H1 (cell line): ENCODE measurements around the gene PAQR5. TPM values are rescaled to one million over a fixed set of nuclear protein-coding genes. Genes with fewer than 3 reads are reported as not detected.

Source experiments
- CTCF ChIA-PET: fragments of 300-600 bp; sonication (Branson Sonifier 250); formaldehyde crosslinking; loops from one replicate; lab custom pipeline; 2021; ENCODE audit not compliant: partially characterized antibody; lab: Charles Lee
- POLR2A ChIA-PET: fragments of 300-600 bp; sonication (Branson Sonifier 250); formaldehyde crosslinking; loops from one replicate; lab custom pipeline; 2021; ENCODE audit warnings: inconsistent platforms; ENCODE audit not compliant: partially characterized antibody; lab: Charles Lee
- DNase-seq, 2 experiments: peaks; one replicate each; pipeline versions ENCODE4 v3.0.0 to v3.0.0-alpha.2; 2010 to 2022; ENCODE audit warnings: low spot score in 2 of 2, low read depth in 1 of 2, mixed read lengths in 1 of 2
- FAIRE-seq: peaks from 2 replicates; lab custom pipeline; 2011; peaks lifted over from hg19 to GRCh38; lab: Jason Lieb, UNC
- H2AFZ ChIP-seq: 2 replicates; pipeline ENCODE4 v1.8.1; 2012; ENCODE audit warnings: low read length, inconsistent platforms
- H2AK5ac ChIP-seq: 2 replicates; pipeline ENCODE4 v1.6.1; 2013; ENCODE audit warnings: low read depth, low read length
- H2BK120ac ChIP-seq: replicated peaks from 2 replicates; pipeline ENCODE3; 2013; ENCODE audit warnings: low read depth, low read length, inconsistent platforms
- H2BK12ac ChIP-seq: 2 replicates; pipeline ENCODE4 v1.6.1; 2013; ENCODE audit warnings: low read depth, low read length
- H2BK15ac ChIP-seq: 2 replicates; pipeline ENCODE4 v1.6.1; 2013; ENCODE audit warnings: low read length
- H2BK20ac ChIP-seq: 2 replicates; pipeline ENCODE4 v1.6.1; 2013; ENCODE audit warnings: low read length
- H2BK5ac ChIP-seq: 2 replicates; pipeline ENCODE4 v1.6.1; 2013; ENCODE audit warnings: low read depth, low read length
- H3K14ac ChIP-seq: 2 replicates; pipeline ENCODE4 v1.6.1; 2013; ENCODE audit warnings: inconsistent platforms; ENCODE audit not compliant: insufficient read length
- H3K18ac ChIP-seq: 2 replicates; pipeline ENCODE4 v1.6.1; 2013; ENCODE audit warnings: low read length; ENCODE audit errors: extremely low read depth
- H3K23ac ChIP-seq: 2 replicates; pipeline ENCODE4 v1.6.1; 2013; ENCODE audit warnings: inconsistent platforms; ENCODE audit not compliant: insufficient read length
- H3K23me2 ChIP-seq: 2 replicates; pipeline ENCODE4 v1.6.1; 2013; ENCODE audit warnings: low read depth, low read length
- H3K27ac ChIP-seq: 2 replicates; pipeline ENCODE4 v1.6.1; 2011; ENCODE audit warnings: low read depth, low read length, inconsistent platforms
- H3K27me3 ChIP-seq, 4 experiments: replicated peaks in 1 of 4; 1 replicate in 1 of 4; 2 replicates in 3 of 4; pipeline versions ENCODE4 v1.6.1 to v1.8.1; 2011 to 2013; ENCODE audit warnings: low read length in 3 of 4, mild to moderate bottlenecking in 3 of 4, inconsistent platforms in 2 of 4, mixed read lengths in 2 of 4, moderate library complexity in 1 of 4; ENCODE audit not compliant: control insufficient read depth in 3 of 4, insufficient read depth in 3 of 4; ENCODE audit errors: extremely low read depth in 1 of 4
- H3K36me3 ChIP-seq, 4 experiments: 2 replicates each; pipeline versions ENCODE4 v1.6.1 to v1.8.1; 2011 to 2013; ENCODE audit warnings: mild to moderate bottlenecking in 4 of 4, low read length in 3 of 4, moderate library complexity in 2 of 4, control low read depth in 1 of 4, inconsistent platforms in 1 of 4; ENCODE audit not compliant: insufficient read depth in 4 of 4, control insufficient read depth in 2 of 4
- H3K4ac ChIP-seq: replicated peaks from 2 replicates; pipeline ENCODE3; 2013; ENCODE audit warnings: low read length, low read depth, mixed read lengths, inconsistent platforms; ENCODE audit not compliant: insufficient read length
- H3K4me1 ChIP-seq, 4 experiments: replicated peaks in 1 of 4; 1 replicate in 1 of 4; 2 replicates in 3 of 4; pipeline versions ENCODE4 v1.6.1 to v1.8.1; 2011 to 2013; ENCODE audit warnings: low read length in 3 of 4, inconsistent platforms in 2 of 4, mixed read lengths in 1 of 4; ENCODE audit not compliant: insufficient read depth in 4 of 4, control insufficient read depth in 3 of 4
- H3K4me2 ChIP-seq, 2 experiments: 2 replicates each; pipeline versions ENCODE4 v1.6.1 to v1.8.1; 2011 to 2013; ENCODE audit warnings: low read depth in 2 of 2, low read length in 2 of 2, control low read depth in 1 of 2, inconsistent platforms in 1 of 2, mild to moderate bottlenecking in 1 of 2; ENCODE audit not compliant: insufficient read depth in 1 of 2
- H3K4me3 ChIP-seq, 4 experiments: fragments of 200-600, 300-600 bp in 1 of 4; sonication (generic), shearing (Covaris generic), sonication (Bioruptor Twin) in 1 of 4; 2 replicates each; pipeline versions ENCODE4 v1.5.1 to v1.8.1; 2011 to 2016; ENCODE audit warnings: low read length in 4 of 4, low read depth in 3 of 4, control low read depth in 2 of 4, inconsistent platforms in 2 of 4, mild to moderate bottlenecking in 2 of 4, mixed read lengths in 1 of 4, moderate library complexity in 1 of 4; ENCODE audit not compliant: insufficient read depth in 2 of 4; ENCODE audit errors: extremely low read depth in 1 of 4
- H3K56ac ChIP-seq: replicated peaks from 2 replicates; pipeline ENCODE3; 2013; ENCODE audit warnings: low read depth, mild to moderate bottlenecking, mixed read lengths, low read length, inconsistent platforms; ENCODE audit not compliant: insufficient read length
- H3K79me1 ChIP-seq: 2 replicates; pipeline ENCODE4 v1.6.1; 2013; ENCODE audit warnings: low read depth, low read length, control low read depth
- H3K79me2 ChIP-seq, 2 experiments: 2 replicates each; pipeline versions ENCODE4 v1.6.1 to v1.8.1; 2012 to 2013; ENCODE audit warnings: low read length in 2 of 2, mild to moderate bottlenecking in 2 of 2, inconsistent platforms in 1 of 2; ENCODE audit not compliant: insufficient read depth in 2 of 2, control insufficient read depth in 1 of 2
- H3K9ac ChIP-seq, 4 experiments: replicated peaks in 1 of 4; 1 replicate in 1 of 4; 2 replicates in 3 of 4; pipeline versions ENCODE4 v1.6.1 to v1.8.1; 2011 to 2013; ENCODE audit warnings: low read depth in 3 of 4, low read length in 3 of 4, control low read depth in 2 of 4, mild to moderate bottlenecking in 2 of 4, moderate library complexity in 2 of 4, inconsistent platforms in 1 of 4; ENCODE audit errors: extremely low read depth in 1 of 4
- H3K9me3 ChIP-seq, 2 experiments: 2 replicates each; pipeline versions ENCODE4 v1.6.1 to v1.8.1; 2012 to 2013; ENCODE audit warnings: mild to moderate bottlenecking in 2 of 2, moderate library complexity in 2 of 2, control low read depth in 1 of 2, inconsistent platforms in 1 of 2, low read depth in 1 of 2, low read length in 1 of 2, mixed read lengths in 1 of 2; ENCODE audit not compliant: insufficient read depth in 2 of 2
- H4K20me1 ChIP-seq, 2 experiments: replicated peaks in 1 of 2; 2 replicates each; pipeline versions ENCODE3 to v1.8.1; 2011 to 2013; ENCODE audit warnings: inconsistent platforms in 2 of 2, low read length in 2 of 2, mild to moderate bottlenecking in 1 of 2; ENCODE audit not compliant: insufficient read depth in 2 of 2, control insufficient read depth in 1 of 2
- H4K5ac ChIP-seq: 2 replicates; pipeline ENCODE4 v1.6.1; 2013; ENCODE audit warnings: low read length, low read depth, mixed read lengths, inconsistent platforms; ENCODE audit not compliant: insufficient read length
- H4K8ac ChIP-seq: 2 replicates; pipeline ENCODE4 v1.8.0; 2013; ENCODE audit warnings: mild to moderate bottlenecking, moderate library complexity, low read length, inconsistent platforms; ENCODE audit not compliant: insufficient read depth; ENCODE audit errors: extremely low read depth
- H4K91ac ChIP-seq: replicated peaks from 2 replicates; pipeline ENCODE3; 2013; ENCODE audit warnings: low read length, mixed read lengths, inconsistent platforms; ENCODE audit not compliant: insufficient read length
- BCL11A ChIP-seq, 2 experiments: IDR thresholded peaks; one replicate each; pipeline ENCODE4 v1.6.1; 2011; ENCODE audit warnings: low read depth in 2 of 2, low read length in 2 of 2, mild to moderate bottlenecking in 2 of 2
- EZH2 ChIP-seq: fragments of 200-600 bp; sonication (generic); IDR thresholded peaks from 2 replicates; pipeline ENCODE4 v1.7.1; 2012; ENCODE audit warnings: low read depth, mild to moderate bottlenecking, moderate library complexity, low read length, inconsistent platforms; ENCODE audit not compliant: severe bottlenecking
- FOSL1 ChIP-seq: IDR thresholded peaks from 2 replicates; pipeline ENCODE4 v1.6.1; 2011; ENCODE audit warnings: mild to moderate bottlenecking, low read depth, low read length, moderate library complexity; ENCODE audit not compliant: insufficient read depth
- NANOG ChIP-seq: IDR thresholded peaks from 2 replicates; pipeline ENCODE4 v1.6.1; 2011; ENCODE audit warnings: low read length, low read depth, mild to moderate bottlenecking, inconsistent platforms; ENCODE audit not compliant: insufficient read depth, poor library complexity, severe bottlenecking
- RFX5 ChIP-seq: IDR thresholded peaks from 2 replicates; pipeline ENCODE4 v1.6.1; 2011; ENCODE audit warnings: low read depth, low read length, improper control_type of control experiment, borderline replicate concordance
- SAP30 ChIP-seq: fragments of 300-600 bp; sonication (generic); IDR thresholded peaks from 2 replicates; pipeline ENCODE4 v1.7.1; 2012; ENCODE audit warnings: low read length, moderate library complexity, mild to moderate bottlenecking, inconsistent platforms; ENCODE audit not compliant: insufficient read depth, insufficient replicate concordance
- SIN3A ChIP-seq, 2 experiments: IDR thresholded peaks in 1 of 2; conservative IDR thresholded peaks in 1 of 2; 2 replicates each; pipeline ENCODE4 v1.6.1; 2011 to 2012; ENCODE audit warnings: low read length in 2 of 2, improper control_type of control experiment in 1 of 2, low read depth in 1 of 2, mild to moderate bottlenecking in 1 of 2
- SIRT6 ChIP-seq: IDR thresholded peaks from one replicate; pipeline ENCODE4 v1.7.1; 2012; ENCODE audit warnings: low read length, inconsistent platforms
- SP2 ChIP-seq: IDR thresholded peaks from 2 replicates; pipeline ENCODE4 v1.6.1; 2012; ENCODE audit warnings: mild to moderate bottlenecking, low read length, inconsistent platforms
- SRF ChIP-seq: IDR thresholded peaks from 2 replicates; pipeline ENCODE4 v1.6.1; 2011; ENCODE audit warnings: mild to moderate bottlenecking, low read depth, low read length, moderate library complexity
- TEAD4 ChIP-seq: IDR thresholded peaks from 2 replicates; pipeline ENCODE4 v1.6.1; 2012; ENCODE audit warnings: low read depth, low read length, inconsistent platforms, mixed read lengths
- USF2 ChIP-seq: IDR thresholded peaks from 2 replicates; pipeline ENCODE4 v1.6.1; 2011; ENCODE audit warnings: low read length, improper control_type of control experiment
- WGBS, 2 experiments: shearing (Covaris generic) in 1 of 2; methylation state at CpG; one replicate each; pipeline versions ENCODE4 v1.1.6 to v1.1.7; 2013 to 2015; ENCODE audit warnings: low lambda C conversion rate in 2 of 2, mixed read lengths in 2 of 2, inconsistent platforms in 1 of 2, low coverage in 1 of 2, missing lambda C conversion rate in 1 of 2; ENCODE audit not compliant: insufficient replicate concordance in 2 of 2, insufficient coverage in 1 of 2, insufficient read length in 1 of 2; ENCODE audit errors: extremely low coverage in 1 of 2, missing lambda C conversion rate in 1 of 2; 5-methylcytosine and 5-hydroxymethylcytosine counted together
- polyA plus RNA-seq, 7 experiments: library from polyadenylated mRNA; depleted of rRNA in 3 of 7; stranded (reverse) in 5 of 7; unstranded in 2 of 7; fragments of >200 nt in 5 of 7; fragments of 200-250 nt in 2 of 7; gene quantifications; 1 replicate in 5 of 7; 2 replicates in 1 of 7; 4 replicates in 1 of 7; pipeline versions ENCODE4 v1.2.1 to v1.2.3, GENCODE V29; 2011 to 2013; ENCODE audit warnings: missing spikeins in 2 of 7, mixed read lengths in 2 of 7
- total RNA-seq: library from RNA; stranded (reverse); fragmentation: NEBNext Ultra II Directional; extraction: Animal tissue kit (Norgen Biotek cat#: 25700); gene quantifications from 2 replicates; pipeline ENCODE4 v1.2.1, GENCODE V29; 2021

Gene PAQR5
- total and polyA plus RNA-seq, 2 of the 8 experiments (the other 6 are each of a cell fraction or from before 2014, with no cell fraction given) = 8.7 to 18.1 TPM

GRCh38 chr15:69408841-69409240 lies 110.1 kb downstream of the PAQR5 start:
- Histone ChIP-seq H3K23me2 (peaks cover 1% of the 10 kb centered on the region; the same call in 1 of the 2 replicates), H2BK12ac (no peak overlapping the region), H3K14ac (no peak overlapping the region), H3K4me2 (no peak overlapping the region), H3K4me1 (peaks cover 0 to under 1% (median 0%) of the 10 kb centered on the region in 4 experiments; a peak in 1 of 7 replicates), H3K23ac (no peak overlapping the region), H2BK120ac (no peak overlapping the region), H3K9me3 (no peaks in the 10 kb centered on the region), H3K27ac (no peak overlapping the region), H3K79me2 (no peaks in the 10 kb centered on the region), H3K56ac (no peak overlapping the region), H3K4ac (no peak overlapping the region), H4K20me1 (no peaks in the 10 kb centered on the region), H2BK15ac (no peak overlapping the region), H4K8ac (no peak overlapping the region), H3K36me3 (no peaks in the 10 kb centered on the region), H3K18ac (no peak overlapping the region), H2BK20ac (no peak overlapping the region), H3K9ac (no peak overlapping the region), H2AFZ (no peak overlapping the region), H2BK5ac (no peak overlapping the region), H4K5ac (no peak overlapping the region), H3K4me3 (no peak overlapping the region), H3K79me1 (no peaks in the 10 kb centered on the region), H2AK5ac (no peak overlapping the region), H4K91ac (no peak overlapping the region), H3K27me3 (no peaks in the 10 kb centered on the region)
- WGBS, 2 experiments = 72% methylated on average over 3 of the region's 3 CpGs; no CpG with 5 or more reads in 1 of the 2 experiments
- DNase-seq (no peak), FAIRE-seq (no peak)
- ChIA-PET CTCF (interaction anchor here (0.6 to 6.8 kb wide), 7 partner anchors 9 to 597 kb away, joined by 3 to 32 read pairs (median 3); no protein-coding TSS in a partner anchor), POLR2A (interaction anchor here (1.2 to 1.5 kb wide), 2 partner anchors 9 to 44 kb away, joined by 3 to 5 read pairs; partner anchors contain the start of gene RPLP1)
- TF ChIP-seq EZH2 (no peak), RFX5 (no peak), SIRT6 (no peak), SRF (no peak), NANOG (no peak), SAP30 (no peak), TEAD4 (no peak), SIN3A (conservative IDR thresholded peaks at IDR 0.05 in 1 of 2, IDR thresholded peaks at IDR 0.05 in 1 of 2; ENCODE audit: low read depth in 1 of 2, low read length in 2 of 2) (no peak), BCL11A (IDR thresholded peaks at IDR 0.05; ENCODE audit: low read depth in 2 of 2, low read length in 2 of 2) (no peak), FOSL1 (no peak), USF2 (no peak), SP2 (no peak)
